ENCODE measurements around the gene ERGIC3.

DNA sequence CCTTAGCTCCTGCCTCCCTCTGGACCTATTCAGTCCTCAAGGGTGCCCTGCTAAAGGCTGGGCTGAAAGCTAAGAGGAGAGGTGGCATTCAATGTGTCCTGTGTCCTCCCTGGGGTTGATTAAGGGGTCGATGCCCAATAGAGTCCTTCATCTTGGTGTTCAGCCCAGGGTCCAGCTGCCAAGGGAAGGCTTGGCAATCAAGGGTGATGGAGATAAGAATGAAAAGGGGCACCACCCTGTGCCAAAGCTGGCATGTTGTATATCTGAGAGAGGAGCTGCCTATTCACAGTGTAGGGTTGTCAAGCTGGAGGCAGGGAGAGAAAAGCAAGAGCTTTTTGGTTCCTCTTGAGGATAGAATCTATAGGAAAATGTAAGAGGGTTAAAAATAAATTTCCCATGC lies 24.8 kb upstream of the ERGIC3 start:
- TF ChIP-seq, protein P1, sequence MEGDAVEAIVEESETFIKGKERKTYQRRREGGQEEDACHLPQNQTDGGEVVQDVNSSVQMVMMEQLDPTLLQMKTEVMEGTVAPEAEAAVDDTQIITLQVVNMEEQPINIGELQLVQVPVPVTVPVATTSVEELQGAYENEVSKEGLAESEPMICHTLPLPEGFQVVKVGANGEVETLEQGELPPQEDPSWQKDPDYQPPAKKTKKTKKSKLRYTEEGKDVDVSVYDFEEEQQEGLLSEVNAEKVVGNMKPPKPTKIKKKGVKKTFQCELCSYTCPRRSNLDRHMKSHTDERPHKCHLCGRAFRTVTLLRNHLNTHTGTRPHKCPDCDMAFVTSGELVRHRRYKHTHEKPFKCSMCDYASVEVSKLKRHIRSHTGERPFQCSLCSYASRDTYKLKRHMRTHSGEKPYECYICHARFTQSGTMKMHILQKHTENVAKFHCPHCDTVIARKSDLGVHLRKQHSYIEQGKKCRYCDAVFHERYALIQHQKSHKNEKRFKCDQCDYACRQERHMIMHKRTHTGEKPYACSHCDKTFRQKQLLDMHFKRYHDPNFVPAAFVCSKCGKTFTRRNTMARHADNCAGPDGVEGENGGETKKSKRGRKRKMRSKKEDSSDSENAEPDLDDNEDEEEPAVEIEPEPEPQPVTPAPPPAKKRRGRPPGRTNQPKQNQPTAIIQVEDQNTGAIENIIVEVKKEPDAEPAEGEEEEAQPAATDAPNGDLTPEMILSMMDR (optimal IDR thresholded peaks at IDR 0.05 in 1 of 3, IDR thresholded peaks at IDR 0.05 in 1 of 3, conservative IDR thresholded peaks at IDR 0.05 in 1 of 3; ENCODE audit: extremely low read depth in 1 of 3, insufficient read depth in 2 of 3, low read length in 3 of 3) = no peak
- no peak for TF ChIP-seq EZH2 (IDR thresholded peaks at IDR 0.05; ENCODE audit: low read length)

Data from keratinocyte (primary cell).